ENCODE measurements around the gene NPIPB2. TPM values are rescaled to one million over a fixed set of nuclear protein-coding genes. Genes with fewer than 3 reads are reported as not detected.
A peak's percentile ranks its signal among the peaks of the same experiment; 100 is the strongest.
"Not testable (repeated sequence)": the region's sequence is repeated elsewhere in the genome, so short reads cannot be mapped to it uniquely, and the experiment has no call there.

Gene NPIPB2
- total RNA-seq, 3 donors from 2014 or later = 11.1 to 17.6 (median 15.3) TPM

DNA sequence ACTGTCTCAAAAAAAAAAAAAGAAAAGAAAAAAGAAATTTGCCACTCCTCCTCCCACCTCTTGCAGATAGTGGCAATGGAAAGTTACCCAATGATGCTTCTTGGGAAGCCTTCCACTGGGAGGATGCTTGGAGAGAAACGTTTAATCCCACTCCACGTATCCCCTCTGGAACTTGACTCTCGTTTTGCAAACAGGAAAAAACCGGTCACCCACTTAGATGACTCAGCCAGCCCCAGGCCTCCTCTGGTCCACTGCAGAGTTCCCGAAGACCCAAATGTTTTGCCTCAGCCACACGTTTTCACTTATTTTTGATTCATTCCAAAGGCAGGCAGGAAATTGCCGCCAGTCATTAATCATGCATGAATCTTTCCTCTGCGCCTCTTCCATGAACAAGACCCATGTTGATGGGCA is 13.9 kb upstream of the NPIPB2 start:
- DNase-seq = no peak
- Histone ChIP-seq H3K4me3 (no peak overlapping the region), H3K9me3 (no peaks in the 10 kb centered on the region), H3K4me1 (ENCODE audit: low read depth) (no peaks in the 10 kb centered on the region), H3K36me3 (ENCODE audit: low read depth) (no peaks in the 10 kb centered on the region)
- TF ChIP-seq, protein P1, sequence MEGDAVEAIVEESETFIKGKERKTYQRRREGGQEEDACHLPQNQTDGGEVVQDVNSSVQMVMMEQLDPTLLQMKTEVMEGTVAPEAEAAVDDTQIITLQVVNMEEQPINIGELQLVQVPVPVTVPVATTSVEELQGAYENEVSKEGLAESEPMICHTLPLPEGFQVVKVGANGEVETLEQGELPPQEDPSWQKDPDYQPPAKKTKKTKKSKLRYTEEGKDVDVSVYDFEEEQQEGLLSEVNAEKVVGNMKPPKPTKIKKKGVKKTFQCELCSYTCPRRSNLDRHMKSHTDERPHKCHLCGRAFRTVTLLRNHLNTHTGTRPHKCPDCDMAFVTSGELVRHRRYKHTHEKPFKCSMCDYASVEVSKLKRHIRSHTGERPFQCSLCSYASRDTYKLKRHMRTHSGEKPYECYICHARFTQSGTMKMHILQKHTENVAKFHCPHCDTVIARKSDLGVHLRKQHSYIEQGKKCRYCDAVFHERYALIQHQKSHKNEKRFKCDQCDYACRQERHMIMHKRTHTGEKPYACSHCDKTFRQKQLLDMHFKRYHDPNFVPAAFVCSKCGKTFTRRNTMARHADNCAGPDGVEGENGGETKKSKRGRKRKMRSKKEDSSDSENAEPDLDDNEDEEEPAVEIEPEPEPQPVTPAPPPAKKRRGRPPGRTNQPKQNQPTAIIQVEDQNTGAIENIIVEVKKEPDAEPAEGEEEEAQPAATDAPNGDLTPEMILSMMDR (IDR thresholded peaks at IDR 0.05) = no peak
- no peak for ATAC-seq
- intact Hi-C loops (cut with DNase I, micrococcal nuclease) = no loop called here

DNA sequence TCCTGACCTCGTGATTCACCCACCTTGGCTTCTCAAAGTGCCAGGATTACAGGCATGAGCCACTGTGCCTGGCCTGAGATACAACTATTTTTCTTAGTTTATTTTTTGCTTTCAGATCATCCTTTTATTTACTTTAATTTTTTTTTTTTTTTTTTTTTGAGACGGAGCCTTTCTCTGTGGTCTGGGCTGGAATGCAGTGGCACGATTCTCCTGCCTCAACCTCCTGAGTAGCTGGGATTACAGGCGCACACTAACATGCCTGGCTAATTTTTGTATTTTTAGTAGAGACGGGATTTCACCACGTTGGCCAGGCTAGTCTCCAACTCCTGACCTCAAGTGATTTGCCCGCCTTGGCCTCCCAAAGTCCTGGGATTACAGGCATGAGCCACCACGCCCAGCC is 11.7 kb upstream of the NPIPB2 start:
- H3K4me3 ChIP-seq; H3K36me3 ChIP-seq (ENCODE audit: low read depth); intact Hi-C loops (cut with DNase I, micrococcal nuclease); ATAC-seq; H3K9me3 ChIP-seq; DNase-seq; H3K4me1 ChIP-seq (ENCODE audit: low read depth): not testable (repeated sequence)

DNA sequence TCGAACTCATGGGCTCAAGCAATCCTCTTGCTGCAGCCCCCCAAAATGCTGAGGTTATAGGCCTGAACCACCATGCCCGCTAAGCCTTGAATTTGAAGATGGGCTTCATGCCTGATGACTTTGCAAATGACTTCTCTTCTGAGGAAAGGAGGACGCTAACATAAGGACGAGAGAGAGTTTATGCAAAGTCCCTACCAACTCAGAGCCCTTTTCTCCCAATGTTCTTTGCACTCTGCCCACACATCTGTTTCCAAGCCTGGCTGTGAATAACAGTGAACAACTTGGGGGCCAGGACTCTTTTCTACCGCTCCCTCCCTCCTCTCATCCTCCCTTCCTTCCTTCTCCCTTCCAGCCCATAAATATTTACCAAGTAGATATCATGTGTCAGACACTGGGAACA is 8.5 kb upstream of the NPIPB2 start:
- Histone ChIP-seq H3K4me3 (no peak overlapping the region), H3K36me3 (ENCODE audit: low read depth) (no peaks in the 10 kb centered on the region), H3K4me1 (ENCODE audit: low read depth) (no peaks in the 10 kb centered on the region), H3K9me3 (no peaks in the 10 kb centered on the region)
- DNase-seq (no peak), ATAC-seq (no peak)
- intact Hi-C loops (cut with DNase I, micrococcal nuclease) = no loop called here
- TF ChIP-seq, protein P1 (IDR thresholded peaks at IDR 0.05) = no peak

DNA sequence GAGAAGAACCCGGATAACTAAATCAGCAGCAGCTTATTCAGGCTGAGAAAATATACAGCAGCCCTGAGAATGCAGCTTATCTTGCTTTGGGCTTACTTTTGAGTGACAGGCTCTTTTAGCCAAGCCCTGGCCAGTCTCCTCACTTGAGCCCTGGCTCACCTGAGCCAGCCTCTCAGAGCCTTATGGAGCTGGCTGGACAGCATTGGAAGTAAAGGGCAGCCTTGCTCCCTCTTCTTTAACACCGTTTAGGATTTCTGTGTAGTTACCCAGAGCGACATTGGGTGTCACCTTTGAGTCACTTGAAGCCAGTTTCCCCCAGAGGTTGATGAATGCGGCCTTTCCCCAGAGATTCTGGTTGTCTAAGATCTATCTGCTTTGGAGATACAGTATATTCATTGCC is 7.7 kb upstream of the NPIPB2 start:
- TF ChIP-seq, protein P1 (IDR thresholded peaks at IDR 0.05) = no peak
- Histone ChIP-seq H3K36me3 (ENCODE audit: low read depth) (no peaks in the 10 kb centered on the region), H3K9me3 (no peaks in the 10 kb centered on the region), H3K4me3 (no peak overlapping the region), H3K4me1 (ENCODE audit: low read depth) (no peaks in the 10 kb centered on the region)
- DNase-seq = peak in 1 of 3 donors; percentile 41
- ATAC-seq = peak; percentile 73
- intact Hi-C loops (cut with DNase I, micrococcal nuclease) = no loop called here

DNA sequence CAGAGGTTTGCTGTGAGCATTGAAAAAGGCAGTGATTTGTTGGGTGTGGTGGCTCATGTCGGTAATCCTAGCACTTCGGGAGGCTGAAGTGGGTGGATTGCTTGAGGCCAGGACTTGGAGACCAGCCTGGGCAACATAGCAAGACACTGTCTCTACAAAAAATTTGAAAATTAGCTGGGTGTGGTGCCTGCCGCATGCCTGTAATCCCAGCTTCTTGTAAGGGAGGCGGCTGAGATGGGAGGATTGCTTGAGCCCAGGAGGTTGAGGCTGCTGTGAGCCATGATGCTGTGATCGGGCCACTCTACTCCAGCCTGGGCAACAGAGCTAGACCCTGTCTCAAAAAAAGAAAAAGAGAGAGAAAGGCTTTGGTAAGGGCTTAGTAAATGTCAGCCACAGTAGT is 7.0 kb upstream of the NPIPB2 start:
- ATAC-seq (no peak), DNase-seq (no peak)
- H3K4me1 ChIP-seq (ENCODE audit: low read depth) = no peaks in the 10 kb centered on the region
- TF ChIP-seq, protein P1 (IDR thresholded peaks at IDR 0.05) = no peak
- intact Hi-C loops (cut with DNase I, micrococcal nuclease) = no loop called here
- no peaks in the 10 kb centered on the region for H3K36me3 ChIP-seq (ENCODE audit: low read depth)
- H3K9me3 ChIP-seq = no peaks in the 10 kb centered on the region
- H3K4me3 ChIP-seq = no peak overlapping the region

DNA sequence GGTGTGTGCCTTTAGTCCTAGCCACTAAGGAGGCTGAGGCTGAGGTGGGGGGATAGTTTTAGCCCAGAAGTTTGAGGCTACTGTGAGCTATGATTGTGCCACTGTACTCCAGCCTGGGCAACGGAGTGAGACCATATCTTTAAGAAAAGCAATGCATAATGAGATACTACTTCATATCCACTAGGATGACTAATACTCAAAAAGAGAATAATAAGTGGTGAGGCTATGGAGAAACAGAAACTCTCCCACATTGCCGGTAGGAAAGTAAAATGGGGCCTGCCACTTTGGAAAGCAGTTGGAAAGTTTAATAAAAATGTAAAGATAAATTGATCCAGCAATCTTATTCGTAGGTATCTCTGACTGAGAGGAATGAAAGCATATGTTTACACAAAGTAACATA is 4.6 kb upstream of the NPIPB2 start:
- no peak for DNase-seq
- intact Hi-C loops (cut with DNase I, micrococcal nuclease) = no loop called here
- TF ChIP-seq, protein P1 (IDR thresholded peaks at IDR 0.05) = no peak
- Histone ChIP-seq H3K4me3 (no peak overlapping the region), H3K9me3 (no peaks in the 10 kb centered on the region), H3K4me1 (ENCODE audit: low read depth) (no peaks in the 10 kb centered on the region), H3K36me3 (ENCODE audit: low read depth) (no peaks in the 10 kb centered on the region)
- no peak for ATAC-seq

DNA sequence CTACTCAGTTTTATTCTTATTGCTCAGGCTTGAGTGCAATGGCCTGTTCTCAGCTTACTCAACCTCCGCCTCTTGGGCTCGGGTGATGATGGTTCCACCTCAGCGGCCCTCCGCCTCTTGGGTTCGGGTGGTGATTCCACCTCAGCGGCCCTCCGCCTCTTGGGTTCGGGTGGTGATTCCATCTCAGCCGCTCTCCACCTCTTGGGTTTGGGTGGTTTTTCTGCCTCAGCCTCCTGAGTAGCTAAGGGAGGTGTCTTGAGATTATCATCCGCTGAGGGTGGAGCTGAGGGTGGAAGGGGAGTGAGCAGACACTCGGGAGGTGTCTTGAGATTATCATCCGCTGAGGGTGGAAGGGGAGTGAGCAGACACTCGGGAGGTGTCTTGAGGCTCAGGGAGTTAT is 14.5 kb downstream of the NPIPB2 start:
- DNase-seq; H3K4me1 ChIP-seq (ENCODE audit: low read depth); intact Hi-C loops (cut with DNase I, micrococcal nuclease); H3K4me3 ChIP-seq; ATAC-seq; H3K36me3 ChIP-seq (ENCODE audit: low read depth); H3K9me3 ChIP-seq: not testable (repeated sequence)

DNA sequence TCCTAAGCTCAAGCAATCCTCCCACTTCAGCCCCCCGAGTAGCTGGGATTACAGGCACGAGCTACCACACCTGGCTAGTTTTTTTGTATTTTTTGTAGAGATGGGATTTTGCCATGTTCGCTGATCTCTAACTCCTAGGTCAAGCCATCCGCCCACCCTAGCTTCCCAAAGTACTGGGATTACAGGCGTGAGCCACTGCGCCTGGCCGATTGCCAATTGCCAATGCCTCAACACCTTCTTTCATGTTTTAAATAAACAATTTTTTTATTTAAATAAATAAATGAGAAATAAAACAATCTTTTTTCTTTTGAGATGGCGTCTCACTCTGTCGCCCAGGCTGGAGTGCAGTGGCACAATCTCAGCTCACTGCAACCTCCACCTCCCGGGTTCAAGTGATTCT is 17.8 kb downstream of the NPIPB2 start:
- H3K4me3 ChIP-seq; DNase-seq; H3K36me3 ChIP-seq (ENCODE audit: low read depth); H3K4me1 ChIP-seq (ENCODE audit: low read depth); ATAC-seq; intact Hi-C loops (cut with DNase I, micrococcal nuclease); H3K9me3 ChIP-seq: not testable (repeated sequence)
